Measurements from ENCODE around the gene GARIN5A.

- no peak for TF ChIP-seq EP300 (IDR thresholded peaks at IDR 0.05; ENCODE audit: borderline replicate concordance in 1 of 2, low read depth in 1 of 2, low read length in 1 of 2)
- no peak for TF ChIP-seq FOXJ3 (CRISPR knock-in tag; IDR thresholded peaks at IDR 0.05)
- TF ChIP-seq, protein P1, sequence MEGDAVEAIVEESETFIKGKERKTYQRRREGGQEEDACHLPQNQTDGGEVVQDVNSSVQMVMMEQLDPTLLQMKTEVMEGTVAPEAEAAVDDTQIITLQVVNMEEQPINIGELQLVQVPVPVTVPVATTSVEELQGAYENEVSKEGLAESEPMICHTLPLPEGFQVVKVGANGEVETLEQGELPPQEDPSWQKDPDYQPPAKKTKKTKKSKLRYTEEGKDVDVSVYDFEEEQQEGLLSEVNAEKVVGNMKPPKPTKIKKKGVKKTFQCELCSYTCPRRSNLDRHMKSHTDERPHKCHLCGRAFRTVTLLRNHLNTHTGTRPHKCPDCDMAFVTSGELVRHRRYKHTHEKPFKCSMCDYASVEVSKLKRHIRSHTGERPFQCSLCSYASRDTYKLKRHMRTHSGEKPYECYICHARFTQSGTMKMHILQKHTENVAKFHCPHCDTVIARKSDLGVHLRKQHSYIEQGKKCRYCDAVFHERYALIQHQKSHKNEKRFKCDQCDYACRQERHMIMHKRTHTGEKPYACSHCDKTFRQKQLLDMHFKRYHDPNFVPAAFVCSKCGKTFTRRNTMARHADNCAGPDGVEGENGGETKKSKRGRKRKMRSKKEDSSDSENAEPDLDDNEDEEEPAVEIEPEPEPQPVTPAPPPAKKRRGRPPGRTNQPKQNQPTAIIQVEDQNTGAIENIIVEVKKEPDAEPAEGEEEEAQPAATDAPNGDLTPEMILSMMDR (IDR thresholded peaks at IDR 0.05), result no peak
- TF ChIP-seq RAD21 (IDR thresholded peaks at IDR 0.05; ENCODE audit: low read length), result no peak
- no peak for TF ChIP-seq GABPA (IDR thresholded peaks at IDR 0.05; ENCODE audit: low read depth)
- TF ChIP-seq EZH2phosphoT487 (IDR thresholded peaks at IDR 0.05; ENCODE audit: borderline replicate concordance, low read depth), result no peak
- TF ChIP-seq TAF1 (IDR thresholded peaks at IDR 0.05; ENCODE audit: borderline replicate concordance, low read depth, low read length), result no peak
- no peak for TF ChIP-seq RCOR1 (IDR thresholded peaks at IDR 0.05; ENCODE audit: low read length)
- no peak for TF ChIP-seq POLR2AphosphoS5 (IDR thresholded peaks at IDR 0.05; ENCODE audit: low read depth, low read length)
- no peak for TF ChIP-seq RXRA (IDR thresholded peaks at IDR 0.05; ENCODE audit: borderline replicate concordance, low read depth)
- TF ChIP-seq MEF2A (IDR thresholded peaks at IDR 0.05; ENCODE audit: borderline replicate concordance, low read depth), result no peak
- no peak for TF ChIP-seq YY1 (IDR thresholded peaks at IDR 0.05; ENCODE audit: low read depth)
- no peak for TF ChIP-seq REST (IDR thresholded peaks at IDR 0.05; ENCODE audit: low read depth, low read length)
- TF ChIP-seq PBX3 (IDR thresholded peaks at IDR 0.05), result no peak
Measured at GRCh38 chr19:50466706-50467039, 10.0 kb downstream of the GARIN5A start.

Data from SK-N-SH (cell line).